GM12874 (cell line): ENCODE measurements around the gene HNF1B.

Experiments used
- TF ChIP-seq, protein P1 (sequence below): IDR thresholded peaks from 2 replicates; pipeline ENCODE4 v1.5.1; 2011; ENCODE audit warnings: low read depth, mild to moderate bottlenecking, control low read depth, low read length, moderate library complexity; ENCODE audit not compliant: insufficient read depth

Gene HNF1B

DNA sequence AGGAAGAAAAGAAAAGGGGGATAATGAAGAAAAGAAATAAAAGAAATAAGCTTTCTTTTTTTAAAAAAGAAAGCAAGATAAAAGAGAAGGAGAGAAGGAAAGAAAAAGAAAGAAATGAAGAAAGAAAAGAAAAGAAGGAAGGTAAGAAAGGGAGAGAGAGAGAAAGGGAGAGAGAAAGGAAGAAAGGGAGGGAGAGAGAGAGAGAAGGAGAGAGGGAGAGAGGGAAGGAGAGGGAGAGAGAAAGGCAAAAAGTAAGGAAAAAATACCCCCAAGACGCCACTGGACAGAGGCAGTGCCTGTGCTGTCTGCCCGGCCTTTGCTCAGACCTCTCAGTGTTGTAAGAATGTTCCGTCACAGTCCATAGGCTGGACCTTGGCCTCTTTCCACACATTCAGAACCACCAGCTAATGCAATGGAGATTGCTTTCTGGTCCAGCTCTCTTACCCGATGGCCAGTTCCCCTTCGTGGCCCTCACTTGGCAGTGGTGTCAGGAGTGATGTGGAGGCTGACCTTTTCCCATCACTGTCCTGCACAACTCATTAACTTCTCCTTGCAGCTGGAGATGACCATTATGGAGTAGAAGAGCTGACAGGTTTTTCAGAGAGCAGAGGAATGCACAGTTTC is 14.3 kb upstream of the HNF1B start:
- TF ChIP-seq, protein P1, sequence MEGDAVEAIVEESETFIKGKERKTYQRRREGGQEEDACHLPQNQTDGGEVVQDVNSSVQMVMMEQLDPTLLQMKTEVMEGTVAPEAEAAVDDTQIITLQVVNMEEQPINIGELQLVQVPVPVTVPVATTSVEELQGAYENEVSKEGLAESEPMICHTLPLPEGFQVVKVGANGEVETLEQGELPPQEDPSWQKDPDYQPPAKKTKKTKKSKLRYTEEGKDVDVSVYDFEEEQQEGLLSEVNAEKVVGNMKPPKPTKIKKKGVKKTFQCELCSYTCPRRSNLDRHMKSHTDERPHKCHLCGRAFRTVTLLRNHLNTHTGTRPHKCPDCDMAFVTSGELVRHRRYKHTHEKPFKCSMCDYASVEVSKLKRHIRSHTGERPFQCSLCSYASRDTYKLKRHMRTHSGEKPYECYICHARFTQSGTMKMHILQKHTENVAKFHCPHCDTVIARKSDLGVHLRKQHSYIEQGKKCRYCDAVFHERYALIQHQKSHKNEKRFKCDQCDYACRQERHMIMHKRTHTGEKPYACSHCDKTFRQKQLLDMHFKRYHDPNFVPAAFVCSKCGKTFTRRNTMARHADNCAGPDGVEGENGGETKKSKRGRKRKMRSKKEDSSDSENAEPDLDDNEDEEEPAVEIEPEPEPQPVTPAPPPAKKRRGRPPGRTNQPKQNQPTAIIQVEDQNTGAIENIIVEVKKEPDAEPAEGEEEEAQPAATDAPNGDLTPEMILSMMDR: no peak

DNA sequence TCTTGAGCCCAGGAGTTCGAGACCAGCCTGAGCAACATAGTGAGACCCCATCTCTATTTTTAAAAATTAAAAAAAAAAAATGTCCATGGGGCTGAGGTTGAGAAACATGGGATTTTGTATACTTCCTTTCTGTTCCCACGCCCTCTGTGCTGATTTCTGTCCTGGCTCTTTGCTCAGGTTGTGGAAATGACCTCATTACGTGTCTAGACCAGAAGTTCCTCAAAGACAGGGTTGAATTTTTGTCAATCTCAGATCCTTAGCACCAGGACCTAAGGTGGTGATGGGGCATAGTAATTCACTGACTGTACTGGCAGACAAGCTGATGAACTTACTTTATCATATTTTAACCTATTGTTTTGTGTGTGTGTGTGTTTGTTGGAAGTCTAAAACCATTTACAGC is 11.2 kb upstream of the HNF1B start:
- TF ChIP-seq, protein P1: no peak

DNA sequence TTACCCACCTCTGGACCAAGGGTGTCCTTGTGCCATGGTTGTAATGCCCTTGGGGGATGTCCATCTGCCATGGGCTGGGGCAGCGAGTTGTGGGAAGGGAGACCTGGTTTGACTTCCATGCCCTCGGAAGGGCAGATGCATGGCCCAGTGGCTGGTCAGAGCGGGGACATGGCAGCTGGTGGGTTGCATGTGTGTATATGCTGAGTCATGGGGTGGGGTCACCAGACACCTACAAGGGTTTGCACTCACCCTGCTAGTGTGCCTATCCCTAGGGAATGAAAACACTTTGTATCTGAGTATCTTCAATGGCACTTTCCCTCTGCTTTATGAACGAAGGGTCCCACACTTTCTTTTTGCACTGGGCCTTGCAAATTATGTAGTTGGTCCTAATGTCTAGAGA is 10.6 kb upstream of the HNF1B start:
- TF ChIP-seq, protein P1: no peak

DNA sequence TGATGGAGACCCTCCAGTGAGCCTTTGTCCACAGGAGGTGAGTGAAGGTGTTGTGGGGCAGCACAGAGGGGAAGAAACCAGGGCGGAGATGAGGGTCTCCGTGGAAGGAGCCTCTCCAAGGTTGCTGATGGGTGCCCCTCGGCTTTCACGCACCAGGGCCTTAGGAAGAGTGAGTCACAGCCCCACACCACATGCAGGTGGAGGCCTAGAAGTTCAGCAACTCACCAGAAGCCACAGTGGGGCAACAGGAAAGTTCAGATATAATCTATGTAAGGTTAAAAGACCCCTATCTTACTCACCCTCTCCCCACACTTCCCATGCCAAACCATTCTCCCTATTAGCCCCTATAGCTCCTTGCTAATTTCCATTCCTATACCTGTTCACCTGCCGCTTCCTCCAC is 9.5 kb upstream of the HNF1B start:
- TF ChIP-seq, protein P1: no peak

DNA sequence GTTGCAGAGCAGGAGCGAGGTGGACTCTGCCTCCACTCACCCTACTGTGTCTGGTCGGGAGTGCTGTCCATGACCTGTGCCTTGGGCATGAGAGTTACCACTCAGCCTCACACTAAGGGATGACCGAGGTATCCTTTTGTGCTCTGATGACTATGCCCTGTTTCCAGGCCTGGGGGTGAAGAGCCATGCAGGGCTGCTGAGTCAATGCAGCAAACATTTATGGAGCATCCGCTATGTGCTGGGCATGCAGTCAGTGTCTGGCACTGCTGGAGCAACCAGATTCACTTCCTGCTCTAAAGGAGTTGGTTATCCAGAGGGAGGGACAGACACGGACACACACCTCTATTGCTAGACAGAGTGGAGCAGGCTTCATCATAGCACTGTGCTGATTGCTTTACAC is 7.6 kb upstream of the HNF1B start:
- TF ChIP-seq, protein P1: no peak

DNA sequence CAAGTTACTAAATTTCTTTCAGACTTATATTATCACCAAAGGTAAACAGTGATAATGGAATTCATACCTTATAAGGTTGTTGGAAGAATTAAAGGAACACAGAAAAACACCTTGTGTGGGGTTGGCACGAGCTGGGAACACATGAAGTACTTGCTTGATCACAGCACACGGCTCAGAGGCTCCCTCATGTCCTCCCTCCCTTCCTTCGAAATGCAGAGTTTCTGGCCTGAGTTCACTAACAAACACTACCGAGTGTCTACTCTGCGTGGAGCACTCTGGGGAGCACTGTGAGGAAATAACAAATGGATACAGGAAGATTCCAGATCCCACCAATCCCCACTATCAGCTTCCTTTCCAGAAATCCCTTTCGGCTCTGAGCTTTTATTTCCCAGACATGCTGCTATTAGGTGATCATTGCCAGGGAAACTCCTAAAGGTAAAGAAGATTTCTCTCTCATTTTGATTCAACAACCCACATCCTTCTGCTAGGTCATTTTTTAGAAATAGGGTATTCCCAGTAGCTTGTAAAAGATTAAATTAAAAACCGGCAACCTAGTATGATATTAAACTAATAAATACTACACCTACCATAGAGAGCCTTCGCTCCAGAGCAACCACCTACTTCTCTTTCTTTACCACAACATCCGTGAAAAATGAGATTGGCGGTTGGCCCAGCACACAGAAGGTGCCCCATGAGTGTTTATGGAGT is 6.1 kb upstream of the HNF1B start:
- TF ChIP-seq, protein P1: no peak

DNA sequence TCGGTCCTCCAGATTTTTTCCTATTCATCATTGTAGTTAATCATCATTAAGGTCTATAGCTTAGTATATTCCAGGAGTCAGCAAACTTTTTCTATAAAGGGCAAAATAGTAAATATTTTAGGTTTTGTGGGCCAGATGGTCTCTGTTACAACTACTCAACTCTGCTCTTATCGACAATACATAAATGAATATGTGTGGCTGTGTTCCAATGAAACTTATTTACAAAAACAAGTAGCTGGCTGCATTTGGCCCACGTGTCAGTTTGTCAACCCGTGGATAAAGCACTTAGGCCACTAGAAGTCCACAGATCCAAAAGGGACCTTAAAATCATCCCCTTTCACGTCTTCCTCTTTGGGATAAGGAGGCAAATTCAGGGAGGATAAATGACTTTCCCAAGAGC is 5.4 kb upstream of the HNF1B start:
- TF ChIP-seq, protein P1: no peak
